PC-3 (cell line): Measurements from ENCODE around the gene PINLYP. TPM values are rescaled to one million over a fixed set of nuclear protein-coding genes. Genes with fewer than 3 reads are reported as not detected.

Source experiments
- ATAC-seq: fragments of 200-7000 bp; cut with Tn5 transposase; 2 replicates; pipeline ENCODE4 v1.9.1; 2020; ENCODE audit warnings: mild to moderate bottlenecking, moderate library complexity
- BruUV-seq: library from RNA; stranded (reverse); fragments of 400-500 nt; replicated peaks from 2 replicates; lab custom pipeline; 2021; lab: Mats Ljungman, UMichigan
- CTCF ChIA-PET: fragments of 300-600 bp; sonication (Branson Sonifier 250); formaldehyde crosslinking; loops from one replicate; lab custom pipeline; 2022; ENCODE audit warnings: antibody characterized with exemption; lab: Charles Lee
- POLR2A ChIA-PET: fragments of 300-600 bp; sonication (Branson Sonifier 250); formaldehyde crosslinking; loops from one replicate; lab custom pipeline; 2022; ENCODE audit warnings: antibody characterized with exemption; ENCODE audit not compliant: unreplicated experiment; lab: Charles Lee
- DNase-seq: peaks from one replicate; pipeline ENCODE4 v3.0.0-alpha.2; 2015
- H2AFZ ChIP-seq: fragments of 300-600 bp; sonication (generic); 2 replicates; pipeline ENCODE4 v1.6.0; 2016; ENCODE audit warnings: antibody characterized with exemption, low read length
- H3F3A ChIP-seq: fragments of 300-600 bp; sonication (generic); one replicate; pipeline ENCODE4 v1.6.0; 2017; ENCODE audit warnings: antibody characterized with exemption, low read length, control low read depth, mild to moderate bottlenecking; ENCODE audit not compliant: unreplicated experiment
- H3K27ac ChIP-seq: fragments of 300-600 bp; sonication (generic); 2 replicates; pipeline ENCODE4 v1.5.1; 2016; ENCODE audit warnings: mild to moderate bottlenecking, low read length
- H3K27me3 ChIP-seq: fragments of 300-600 bp; sonication (generic); 2 replicates; pipeline ENCODE4 v1.6.1; 2016; ENCODE audit warnings: low read length, mixed read lengths
- H3K36me3 ChIP-seq: fragments of 300-600 bp; sonication (generic); 2 replicates; pipeline ENCODE4 v1.6.1; 2016; ENCODE audit warnings: low read depth, mixed run types, low read length, mixed read lengths
- H3K4me1 ChIP-seq: fragments of 300-600 bp; sonication (generic); 2 replicates; pipeline ENCODE4 v1.5.1; 2016; ENCODE audit warnings: low read length; ENCODE audit not compliant: insufficient read depth
- H3K4me2 ChIP-seq: fragments of 300-600 bp; sonication (generic); 2 replicates; pipeline ENCODE4 v1.6.0; 2016; ENCODE audit warnings: low read length
- H3K4me3 ChIP-seq: fragments of 300-600 bp; sonication (generic); 2 replicates; pipeline ENCODE4 v1.5.1; 2016; ENCODE audit warnings: mild to moderate bottlenecking, low read length, mixed read lengths
- H3K79me2 ChIP-seq: fragments of 300-600 bp; sonication (generic); 2 replicates; pipeline ENCODE4 v1.6.1; 2017; ENCODE audit warnings: low read length, mixed read lengths
- H3K9ac ChIP-seq: fragments of 300-600 bp; sonication (generic); 2 replicates; pipeline ENCODE4 v1.6.0; 2016; ENCODE audit warnings: mild to moderate bottlenecking, low read length
- H3K9me2 ChIP-seq: fragments of 300-600 bp; sonication (generic); replicated peaks from 2 replicates; pipeline ENCODE4 v1.6.1; 2016; ENCODE audit warnings: mixed run types, low read length, mixed read lengths
- H3K9me3 ChIP-seq: fragments of 300-600 bp; sonication (generic); 2 replicates; pipeline ENCODE4 v1.6.1; 2016; ENCODE audit warnings: low read length, mixed read lengths
- H4K20me1 ChIP-seq: fragments of 300-600 bp; sonication (generic); 2 replicates; pipeline ENCODE4 v1.6.1; 2016; ENCODE audit warnings: low read length, mixed read lengths
- CTCF ChIP-seq: fragments of 300-600 bp; sonication (generic); conservative IDR thresholded peaks from 2 replicates; pipeline ENCODE4 v1.5.1; 2017; ENCODE audit warnings: antibody characterized with exemption, low read depth, mild to moderate bottlenecking, low read length
- EZH2 ChIP-seq: fragments of 300-600 bp; sonication (generic); IDR thresholded peaks from one replicate; pipeline ENCODE4 v1.6.1; 2017; ENCODE audit warnings: antibody characterized with exemption, mild to moderate bottlenecking, low read length; ENCODE audit not compliant: unreplicated experiment
- EZH2phosphoT487 ChIP-seq: fragments of 300-600 bp; sonication (generic); IDR thresholded peaks from 2 replicates; pipeline ENCODE4 v1.6.1; 2018; ENCODE audit warnings: mild to moderate bottlenecking, antibody characterized with exemption, low read length, borderline replicate concordance
- intact Hi-C: fragments of 100-400 bp; cut with micrococcal nuclease; formaldehyde crosslinking; loops from 2 replicates; pipeline ENCODE4 v1.9.0; 2023
- total RNA-seq: library from RNA; depleted of rRNA; stranded (reverse); fragments of >200 nt; gene quantifications from 2 replicates; pipeline ENCODE4 v1.2.3, GENCODE V29; 2014

Gene PINLYP
- total RNA-seq, 1 experiment from 2014 or later = 0.18 TPM

- no peak for ATAC-seq
- CTCF ChIA-PET = no interaction called here
These were observed 50.4 kb downstream of the PINLYP start for GRCh38 chr19:43625918-43626579.

GRCh38 chr19:43626838-43627237 is 51.2 kb downstream of the PINLYP start:
- Histone ChIP-seq H3K4me2 (no peak overlapping the region), H4K20me1 (no peaks in the 10 kb centered on the region), H3K4me1 (no peaks in the 10 kb centered on the region), H2AFZ (no peak overlapping the region), H3F3A (no peaks in the 10 kb centered on the region), H3K36me3 (no peaks in the 10 kb centered on the region), H3K27ac (no peak overlapping the region), H3K9ac (no peak overlapping the region), H3K79me2 (no peaks in the 10 kb centered on the region), H3K9me2 (no peaks in the 10 kb centered on the region), H3K4me3 (no peak overlapping the region), H3K27me3 (no peaks in the 10 kb centered on the region), H3K9me3 (no peaks in the 10 kb centered on the region)
- CTCF ChIA-PET = no interaction called here
- TF ChIP-seq EZH2 = no peak
- no peak for TF ChIP-seq EZH2phosphoT487
- no peak for TF ChIP-seq CTCF
- no peak for DNase-seq
- no peak for ATAC-seq
- intact Hi-C loops = no loop called here
- POLR2A ChIA-PET = no interaction called here
- no TSS peak for BruUV-seq

More at GRCh38 chr19:43625918-43626579, 50.4 kb downstream of the PINLYP start:
- no peak overlapping the region for H3K4me3 ChIP-seq
- no peak for DNase-seq
- no peaks in the 10 kb centered on the region for H3K27me3 ChIP-seq
- H3K36me3 ChIP-seq = no peaks in the 10 kb centered on the region
- no peaks in the 10 kb centered on the region for H3F3A ChIP-seq
- H3K9me3 ChIP-seq = no peaks in the 10 kb centered on the region
- H4K20me1 ChIP-seq = no peaks in the 10 kb centered on the region
- H3K9me2 ChIP-seq = no peaks in the 10 kb centered on the region
- no peaks in the 10 kb centered on the region for H3K4me1 ChIP-seq
- no peak overlapping the region for H3K9ac ChIP-seq
- no peak overlapping the region for H2AFZ ChIP-seq
- POLR2A ChIA-PET = no interaction called here
- no peak overlapping the region for H3K27ac ChIP-seq
- BruUV-seq = no TSS peak
- intact Hi-C loops = no loop called here
- TF ChIP-seq EZH2phosphoT487 (no peak), EZH2 (no peak), CTCF (no peak)
- no peaks in the 10 kb centered on the region for H3K79me2 ChIP-seq
- no peak overlapping the region for H3K4me2 ChIP-seq

- H3K27ac ChIP-seq = no peak overlapping the region
- no peak overlapping the region for H3K4me2 ChIP-seq
- H3K9me2 ChIP-seq = no peaks in the 10 kb centered on the region
- H3F3A ChIP-seq = no peaks in the 10 kb centered on the region
- ChIA-PET CTCF (no interaction called here), POLR2A (no interaction called here)
- TF ChIP-seq CTCF (no peak), EZH2phosphoT487 (no peak), EZH2 (no peak)
- no peaks in the 10 kb centered on the region for H3K4me1 ChIP-seq
- ATAC-seq (no peak), DNase-seq (no peak)
- no peaks in the 10 kb centered on the region for H3K79me2 ChIP-seq
- no peak overlapping the region for H2AFZ ChIP-seq
- H3K9ac ChIP-seq = no peak overlapping the region
- H3K36me3 ChIP-seq = no peaks in the 10 kb centered on the region
- H3K9me3 ChIP-seq = no peaks in the 10 kb centered on the region
- no TSS peak for BruUV-seq
- no peaks in the 10 kb centered on the region for H4K20me1 ChIP-seq
- intact Hi-C loops = no loop called here
- H3K4me3 ChIP-seq = no peak overlapping the region
- H3K27me3 ChIP-seq = no peaks in the 10 kb centered on the region
These were observed 53.2 kb downstream of the PINLYP start for GRCh38 chr19:43628646-43629326.
